ENCODE data around the gene ZNF738.

DNA sequence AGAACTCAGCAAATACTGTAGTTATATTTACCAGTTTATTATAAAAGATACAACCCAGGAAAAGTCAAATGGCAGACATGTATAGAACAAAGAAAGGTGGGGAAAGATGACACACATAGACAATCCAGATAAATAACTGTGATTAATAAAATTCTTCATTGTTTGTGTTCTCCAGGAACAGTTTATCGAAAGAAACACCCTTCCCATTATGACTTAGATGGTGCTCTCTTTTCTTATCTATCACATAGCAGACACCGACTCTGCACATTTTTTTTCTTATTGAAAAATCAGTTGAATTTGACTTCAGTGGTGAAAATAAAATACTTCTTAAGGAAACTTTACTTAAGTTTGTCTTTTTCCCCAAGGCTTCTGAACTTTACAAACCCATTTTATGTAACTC lies 35.8 kb upstream of the ZNF738 start:
- TF ChIP-seq GATA3 (IDR thresholded peaks at IDR 0.05; ENCODE audit: low read depth, low read length) (no peak), GATA2 (IDR thresholded peaks at IDR 0.05; ENCODE audit: low read depth, low read length) (no peak)

Measured in SH-SY5Y (cell line).